H1 (cell line): Measurements from ENCODE around the gene SERGEF. TPM values are rescaled to one million over a fixed set of nuclear protein-coding genes. Genes with fewer than 3 reads are reported as not detected.

Experiments
- CTCF ChIA-PET: fragments of 300-600 bp; sonication (Branson Sonifier 250); formaldehyde crosslinking; loops from one replicate; lab custom pipeline; 2021; ENCODE audit not compliant: partially characterized antibody; lab: Charles Lee
- POLR2A ChIA-PET: fragments of 300-600 bp; sonication (Branson Sonifier 250); formaldehyde crosslinking; loops from one replicate; lab custom pipeline; 2021; ENCODE audit warnings: inconsistent platforms; ENCODE audit not compliant: partially characterized antibody; lab: Charles Lee
- DNase-seq, 2 experiments: peaks; one replicate each; pipeline versions ENCODE4 v3.0.0 to v3.0.0-alpha.2; 2010 to 2022; ENCODE audit warnings: low spot score in 2 of 2, low read depth in 1 of 2, mixed read lengths in 1 of 2
- FAIRE-seq: peaks from 2 replicates; lab custom pipeline; 2011; peaks lifted over from hg19 to GRCh38; lab: Jason Lieb, UNC
- H2AFZ ChIP-seq: 2 replicates; pipeline ENCODE4 v1.8.1; 2012; ENCODE audit warnings: low read length, inconsistent platforms
- H2AK5ac ChIP-seq: 2 replicates; pipeline ENCODE4 v1.6.1; 2013; ENCODE audit warnings: low read depth, low read length
- H2BK120ac ChIP-seq: replicated peaks from 2 replicates; pipeline ENCODE3; 2013; ENCODE audit warnings: low read depth, low read length, inconsistent platforms
- H2BK12ac ChIP-seq: 2 replicates; pipeline ENCODE4 v1.6.1; 2013; ENCODE audit warnings: low read depth, low read length
- H2BK15ac ChIP-seq: 2 replicates; pipeline ENCODE4 v1.6.1; 2013; ENCODE audit warnings: low read length
- H2BK20ac ChIP-seq: 2 replicates; pipeline ENCODE4 v1.6.1; 2013; ENCODE audit warnings: low read length
- H2BK5ac ChIP-seq: 2 replicates; pipeline ENCODE4 v1.6.1; 2013; ENCODE audit warnings: low read depth, low read length
- H3K14ac ChIP-seq: 2 replicates; pipeline ENCODE4 v1.6.1; 2013; ENCODE audit warnings: inconsistent platforms; ENCODE audit not compliant: insufficient read length
- H3K18ac ChIP-seq: 2 replicates; pipeline ENCODE4 v1.6.1; 2013; ENCODE audit warnings: low read length; ENCODE audit errors: extremely low read depth
- H3K23ac ChIP-seq: 2 replicates; pipeline ENCODE4 v1.6.1; 2013; ENCODE audit warnings: inconsistent platforms; ENCODE audit not compliant: insufficient read length
- H3K23me2 ChIP-seq: 2 replicates; pipeline ENCODE4 v1.6.1; 2013; ENCODE audit warnings: low read depth, low read length
- H3K27ac ChIP-seq: 2 replicates; pipeline ENCODE4 v1.6.1; 2011; ENCODE audit warnings: low read depth, low read length, inconsistent platforms
- H3K27me3 ChIP-seq, 4 experiments: replicated peaks in 1 of 4; 1 replicate in 1 of 4; 2 replicates in 3 of 4; pipeline versions ENCODE4 v1.6.1 to v1.8.1; 2011 to 2013; ENCODE audit warnings: low read length in 3 of 4, mild to moderate bottlenecking in 3 of 4, inconsistent platforms in 2 of 4, mixed read lengths in 2 of 4, moderate library complexity in 1 of 4; ENCODE audit not compliant: control insufficient read depth in 3 of 4, insufficient read depth in 3 of 4; ENCODE audit errors: extremely low read depth in 1 of 4
- H3K36me3 ChIP-seq, 4 experiments: 2 replicates each; pipeline versions ENCODE4 v1.6.1 to v1.8.1; 2011 to 2013; ENCODE audit warnings: mild to moderate bottlenecking in 4 of 4, low read length in 3 of 4, moderate library complexity in 2 of 4, control low read depth in 1 of 4, inconsistent platforms in 1 of 4; ENCODE audit not compliant: insufficient read depth in 4 of 4, control insufficient read depth in 2 of 4
- H3K4ac ChIP-seq: replicated peaks from 2 replicates; pipeline ENCODE3; 2013; ENCODE audit warnings: low read length, low read depth, mixed read lengths, inconsistent platforms; ENCODE audit not compliant: insufficient read length
- H3K4me1 ChIP-seq, 4 experiments: replicated peaks in 1 of 4; 1 replicate in 1 of 4; 2 replicates in 3 of 4; pipeline versions ENCODE4 v1.6.1 to v1.8.1; 2011 to 2013; ENCODE audit warnings: low read length in 3 of 4, inconsistent platforms in 2 of 4, mixed read lengths in 1 of 4; ENCODE audit not compliant: insufficient read depth in 4 of 4, control insufficient read depth in 3 of 4
- H3K4me2 ChIP-seq, 2 experiments: 2 replicates each; pipeline versions ENCODE4 v1.6.1 to v1.8.1; 2011 to 2013; ENCODE audit warnings: low read depth in 2 of 2, low read length in 2 of 2, control low read depth in 1 of 2, inconsistent platforms in 1 of 2, mild to moderate bottlenecking in 1 of 2; ENCODE audit not compliant: insufficient read depth in 1 of 2
- H3K4me3 ChIP-seq, 4 experiments: fragments of 200-600, 300-600 bp in 1 of 4; sonication (generic), shearing (Covaris generic), sonication (Bioruptor Twin) in 1 of 4; 2 replicates each; pipeline versions ENCODE4 v1.5.1 to v1.8.1; 2011 to 2016; ENCODE audit warnings: low read length in 4 of 4, low read depth in 3 of 4, control low read depth in 2 of 4, inconsistent platforms in 2 of 4, mild to moderate bottlenecking in 2 of 4, mixed read lengths in 1 of 4, moderate library complexity in 1 of 4; ENCODE audit not compliant: insufficient read depth in 2 of 4; ENCODE audit errors: extremely low read depth in 1 of 4
- H3K56ac ChIP-seq: replicated peaks from 2 replicates; pipeline ENCODE3; 2013; ENCODE audit warnings: low read depth, mild to moderate bottlenecking, mixed read lengths, low read length, inconsistent platforms; ENCODE audit not compliant: insufficient read length
- H3K79me1 ChIP-seq: 2 replicates; pipeline ENCODE4 v1.6.1; 2013; ENCODE audit warnings: low read depth, low read length, control low read depth
- H3K79me2 ChIP-seq, 2 experiments: 2 replicates each; pipeline versions ENCODE4 v1.6.1 to v1.8.1; 2012 to 2013; ENCODE audit warnings: low read length in 2 of 2, mild to moderate bottlenecking in 2 of 2, inconsistent platforms in 1 of 2; ENCODE audit not compliant: insufficient read depth in 2 of 2, control insufficient read depth in 1 of 2
- H3K9ac ChIP-seq, 4 experiments: replicated peaks in 1 of 4; 1 replicate in 1 of 4; 2 replicates in 3 of 4; pipeline versions ENCODE4 v1.6.1 to v1.8.1; 2011 to 2013; ENCODE audit warnings: low read depth in 3 of 4, low read length in 3 of 4, control low read depth in 2 of 4, mild to moderate bottlenecking in 2 of 4, moderate library complexity in 2 of 4, inconsistent platforms in 1 of 4; ENCODE audit errors: extremely low read depth in 1 of 4
- H3K9me3 ChIP-seq, 2 experiments: 2 replicates each; pipeline versions ENCODE4 v1.6.1 to v1.8.1; 2012 to 2013; ENCODE audit warnings: mild to moderate bottlenecking in 2 of 2, moderate library complexity in 2 of 2, control low read depth in 1 of 2, inconsistent platforms in 1 of 2, low read depth in 1 of 2, low read length in 1 of 2, mixed read lengths in 1 of 2; ENCODE audit not compliant: insufficient read depth in 2 of 2
- H4K20me1 ChIP-seq, 2 experiments: replicated peaks in 1 of 2; 2 replicates each; pipeline versions ENCODE3 to v1.8.1; 2011 to 2013; ENCODE audit warnings: inconsistent platforms in 2 of 2, low read length in 2 of 2, mild to moderate bottlenecking in 1 of 2; ENCODE audit not compliant: insufficient read depth in 2 of 2, control insufficient read depth in 1 of 2
- H4K5ac ChIP-seq: 2 replicates; pipeline ENCODE4 v1.6.1; 2013; ENCODE audit warnings: low read length, low read depth, mixed read lengths, inconsistent platforms; ENCODE audit not compliant: insufficient read length
- H4K8ac ChIP-seq: 2 replicates; pipeline ENCODE4 v1.8.0; 2013; ENCODE audit warnings: mild to moderate bottlenecking, moderate library complexity, low read length, inconsistent platforms; ENCODE audit not compliant: insufficient read depth; ENCODE audit errors: extremely low read depth
- H4K91ac ChIP-seq: replicated peaks from 2 replicates; pipeline ENCODE3; 2013; ENCODE audit warnings: low read length, mixed read lengths, inconsistent platforms; ENCODE audit not compliant: insufficient read length
- ASH2L ChIP-seq: fragments of 200-600, 300-600 bp; sonication (generic); IDR thresholded peaks from one replicate; pipeline ENCODE4 v1.7.1; 2017; ENCODE audit warnings: low read length
- BACH1 ChIP-seq: IDR thresholded peaks from 2 replicates; pipeline ENCODE4 v1.6.1; 2012; ENCODE audit warnings: low read length, improper control_type of control experiment
- CHD1 ChIP-seq: IDR thresholded peaks from 2 replicates; pipeline ENCODE4 v1.6.1; 2012; ENCODE audit warnings: low read depth, low read length, improper control_type of control experiment
- EP300 ChIP-seq, 2 experiments: IDR thresholded peaks; 1 replicate in 1 of 2; 2 replicates in 1 of 2; pipeline ENCODE4 v1.6.1; 2011 to 2012; ENCODE audit warnings: low read depth in 2 of 2, low read length in 2 of 2, mild to moderate bottlenecking in 2 of 2, borderline replicate concordance in 1 of 2, inconsistent platforms in 1 of 2, moderate library complexity in 1 of 2
- GABPA ChIP-seq: IDR thresholded peaks from 2 replicates; pipeline ENCODE4 v1.6.1; 2011; ENCODE audit warnings: mild to moderate bottlenecking, low read length, moderate library complexity, borderline replicate concordance; ENCODE audit not compliant: insufficient read depth
- GTF2F1 ChIP-seq: IDR thresholded peaks from 2 replicates; pipeline ENCODE4 v1.6.1; 2012; ENCODE audit warnings: low read depth, low read length, improper control_type of control experiment, borderline replicate concordance
- HDAC2 ChIP-seq, 2 experiments: fragments of 300-600 bp in 1 of 2; sonication (generic) in 1 of 2; IDR thresholded peaks; 2 replicates each; pipeline ENCODE4 v1.6.1; 2011 to 2012; ENCODE audit warnings: low read depth in 2 of 2, low read length in 2 of 2, mild to moderate bottlenecking in 2 of 2, moderate library complexity in 2 of 2, borderline replicate concordance in 1 of 2, inconsistent platforms in 1 of 2
- JUN ChIP-seq: IDR thresholded peaks from 2 replicates; pipeline ENCODE4 v1.6.1; 2011; ENCODE audit warnings: low read depth, mild to moderate bottlenecking, improper control_type of control experiment, low read length
- MAFK ChIP-seq: IDR thresholded peaks from 2 replicates; pipeline ENCODE4 v1.6.1; 2012; ENCODE audit warnings: low read depth, mild to moderate bottlenecking, improper control_type of control experiment, low read length
- PHF8 ChIP-seq: fragments of 200-600 bp; sonication (generic); conservative IDR thresholded peaks from 2 replicates; pipeline ENCODE4 v1.7.1; 2012; ENCODE audit warnings: low read depth, mild to moderate bottlenecking, inconsistent platforms, low read length, moderate library complexity
- SAP30 ChIP-seq: fragments of 300-600 bp; sonication (generic); IDR thresholded peaks from 2 replicates; pipeline ENCODE4 v1.7.1; 2012; ENCODE audit warnings: low read length, moderate library complexity, mild to moderate bottlenecking, inconsistent platforms; ENCODE audit not compliant: insufficient read depth, insufficient replicate concordance
- SIN3A ChIP-seq, 2 experiments: IDR thresholded peaks in 1 of 2; conservative IDR thresholded peaks in 1 of 2; 2 replicates each; pipeline ENCODE4 v1.6.1; 2011 to 2012; ENCODE audit warnings: low read length in 2 of 2, improper control_type of control experiment in 1 of 2, low read depth in 1 of 2, mild to moderate bottlenecking in 1 of 2
- SP4 ChIP-seq: IDR thresholded peaks from 2 replicates; pipeline ENCODE4 v1.6.1; 2012; ENCODE audit warnings: low read length, inconsistent platforms
- TBP ChIP-seq: IDR thresholded peaks from 2 replicates; pipeline ENCODE4 v1.6.1; 2011; ENCODE audit warnings: low read depth, low read length, improper control_type of control experiment
- WGBS, 2 experiments: shearing (Covaris generic) in 1 of 2; methylation state at CpG; one replicate each; pipeline versions ENCODE4 v1.1.6 to v1.1.7; 2013 to 2015; ENCODE audit warnings: low lambda C conversion rate in 2 of 2, mixed read lengths in 2 of 2, inconsistent platforms in 1 of 2, low coverage in 1 of 2, missing lambda C conversion rate in 1 of 2; ENCODE audit not compliant: insufficient replicate concordance in 2 of 2, insufficient coverage in 1 of 2, insufficient read length in 1 of 2; ENCODE audit errors: extremely low coverage in 1 of 2, missing lambda C conversion rate in 1 of 2; 5-methylcytosine and 5-hydroxymethylcytosine counted together
- polyA plus RNA-seq, 7 experiments: library from polyadenylated mRNA; depleted of rRNA in 3 of 7; stranded (reverse) in 5 of 7; unstranded in 2 of 7; fragments of >200 nt in 5 of 7; fragments of 200-250 nt in 2 of 7; gene quantifications; 1 replicate in 5 of 7; 2 replicates in 1 of 7; 4 replicates in 1 of 7; pipeline versions ENCODE4 v1.2.1 to v1.2.3, GENCODE V29; 2011 to 2013; ENCODE audit warnings: missing spikeins in 2 of 7, mixed read lengths in 2 of 7
- total RNA-seq: library from RNA; stranded (reverse); fragmentation: NEBNext Ultra II Directional; extraction: Animal tissue kit (Norgen Biotek cat#: 25700); gene quantifications from 2 replicates; pipeline ENCODE4 v1.2.1, GENCODE V29; 2021

Gene SERGEF
- total and polyA plus RNA-seq, 2 of the 8 experiments (the other 6 are each of a cell fraction or from before 2014, with no cell fraction given): 16.6 to 28.8 TPM

DNA sequence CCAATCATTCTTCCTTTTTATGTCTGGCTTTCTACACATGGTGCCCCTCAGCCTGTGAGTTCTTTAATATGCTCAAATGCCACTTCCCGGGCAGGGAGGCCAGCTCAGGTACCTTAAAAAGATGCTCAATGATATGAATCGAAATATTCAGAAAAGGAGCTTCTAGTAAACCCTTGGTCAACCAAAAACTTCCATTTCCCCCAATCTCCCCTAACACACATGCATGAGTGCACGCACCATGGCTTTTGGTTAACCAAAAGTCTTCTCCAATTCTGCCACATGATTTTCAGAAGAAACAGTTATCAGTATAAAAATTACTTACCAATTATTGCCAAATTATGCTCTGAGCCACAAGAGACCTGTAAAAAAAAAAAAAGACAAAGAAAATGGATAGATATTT, 135.0 kb downstream of the SERGEF start:
- no peaks in the 10 kb centered on the region for H3K9me3 ChIP-seq
- no peak overlapping the region for H3K56ac ChIP-seq
- H2BK20ac ChIP-seq: no peak overlapping the region
- no peak overlapping the region for H4K91ac ChIP-seq
- ChIA-PET CTCF (interaction anchor here (0.6 to 13.7 kb wide), 3 partner anchors 12 to 101 kb away, joined by 3 to 184 read pairs (median 6); no protein-coding TSS in a partner anchor), POLR2A (no interaction called here)
- no peak overlapping the region for H2BK12ac ChIP-seq
- H3K79me2 ChIP-seq: no peaks in the 10 kb centered on the region
- no peak overlapping the region for H3K27ac ChIP-seq
- H4K20me1 ChIP-seq: peaks cover 0 to 1% of the 10 kb centered on the region in 2 experiments
- no peak overlapping the region for H3K23ac ChIP-seq
- FAIRE-seq (no peak), DNase-seq (no peak)
- H3K9ac ChIP-seq: no peak overlapping the region
- no peak overlapping the region for H3K14ac ChIP-seq
- no peaks in the 10 kb centered on the region for H3K36me3 ChIP-seq
- no peak overlapping the region for H4K5ac ChIP-seq
- no peaks in the 10 kb centered on the region for H3K27me3 ChIP-seq
- H4K8ac ChIP-seq: no peak overlapping the region
- H2BK5ac ChIP-seq: no peak overlapping the region
- no peak overlapping the region for H2AFZ ChIP-seq
- H3K4me2 ChIP-seq: no peak overlapping the region
- 0 out of 2 replicates have a peak, but pooled peaks cover 3% of the 10 kb centered on the region for H3K79me1 ChIP-seq
- H3K23me2 ChIP-seq: no peaks in the 10 kb centered on the region
- no peak overlapping the region for H2BK120ac ChIP-seq
- no peak overlapping the region for H3K18ac ChIP-seq
- no peak overlapping the region for H3K4ac ChIP-seq
- H3K4me3 ChIP-seq: no peak overlapping the region
- H2BK15ac ChIP-seq: no peak overlapping the region
- 87% methylated on average over 3 of the region's 3 CpGs; no CpG with 5 or more reads in 1 of the 2 experiments for WGBS, 2 experiments
- H3K4me1 ChIP-seq: peaks cover 0 to 3% (median 3%) of the 10 kb centered on the region in 4 experiments; a peak in 1 of 7 replicates
- H2AK5ac ChIP-seq: no peak overlapping the region
- TF ChIP-seq JUN (no peak), SP4 (no peak), EP300 (IDR thresholded peaks at IDR 0.05; ENCODE audit: borderline replicate concordance in 1 of 2, low read depth in 2 of 2, low read length in 2 of 2) (no peak), ASH2L (no peak), CHD1 (no peak), HDAC2 (IDR thresholded peaks at IDR 0.05; ENCODE audit: borderline replicate concordance in 1 of 2, low read depth in 2 of 2, low read length in 2 of 2) (no peak), BACH1 (no peak), SIN3A (conservative IDR thresholded peaks at IDR 0.05 in 1 of 2, IDR thresholded peaks at IDR 0.05 in 1 of 2; ENCODE audit: low read depth in 1 of 2, low read length in 2 of 2) (no peak), PHF8 (no peak), GTF2F1 (no peak), SAP30 (no peak), GABPA (no peak), MAFK (no peak), TBP (no peak)
